UCSD-AML1 (cell line): ENCODE results near the gene CACNB4.

Experiments used
- DNase-seq: peaks from one replicate; lab custom pipeline; 2025; ENCODE audit not compliant: unreplicated experiment; lab: John Stamatoyannopoulos, UW

The CACNB4 gene

DNA sequence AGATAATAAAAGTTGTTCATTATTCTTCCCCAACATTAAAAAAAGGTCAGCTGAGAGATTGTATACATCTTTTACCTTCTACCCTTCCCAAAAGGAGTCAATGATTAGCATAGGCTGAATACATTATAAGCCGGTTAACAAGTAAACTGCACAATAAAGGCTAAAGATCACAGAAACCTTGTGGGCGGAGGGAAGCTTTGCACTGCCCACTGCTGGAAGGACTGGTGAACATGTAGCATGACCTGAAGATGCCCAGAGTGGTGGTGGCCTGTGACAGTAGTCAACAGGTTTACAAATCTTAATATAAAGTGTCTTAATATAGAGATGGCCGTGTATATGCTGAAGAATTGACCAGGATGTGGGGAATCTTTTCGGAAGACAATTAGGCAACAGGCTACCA is 306.3 kb downstream of the CACNB4 start:
- peak; percentile 13 for DNase-seq

DNA sequence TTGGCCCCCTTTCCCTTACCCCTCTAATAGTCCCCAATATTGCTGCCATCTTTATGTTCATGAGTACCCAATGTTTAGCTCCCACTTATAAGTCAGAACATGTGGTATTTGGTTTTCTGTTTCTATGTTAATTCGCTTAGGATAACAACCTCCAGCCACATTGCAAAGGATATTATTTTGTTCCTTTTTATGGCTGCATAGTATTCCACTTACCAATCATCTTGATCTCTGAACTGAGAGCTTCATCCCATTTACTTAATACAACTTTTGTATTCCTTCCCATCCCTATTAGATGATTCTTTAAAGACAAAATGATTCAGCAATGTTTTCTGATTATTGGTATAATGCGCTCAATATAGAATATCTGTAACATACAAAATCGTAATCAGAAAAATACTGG is 307.3 kb downstream of the CACNB4 start:
- no peak for DNase-seq

DNA sequence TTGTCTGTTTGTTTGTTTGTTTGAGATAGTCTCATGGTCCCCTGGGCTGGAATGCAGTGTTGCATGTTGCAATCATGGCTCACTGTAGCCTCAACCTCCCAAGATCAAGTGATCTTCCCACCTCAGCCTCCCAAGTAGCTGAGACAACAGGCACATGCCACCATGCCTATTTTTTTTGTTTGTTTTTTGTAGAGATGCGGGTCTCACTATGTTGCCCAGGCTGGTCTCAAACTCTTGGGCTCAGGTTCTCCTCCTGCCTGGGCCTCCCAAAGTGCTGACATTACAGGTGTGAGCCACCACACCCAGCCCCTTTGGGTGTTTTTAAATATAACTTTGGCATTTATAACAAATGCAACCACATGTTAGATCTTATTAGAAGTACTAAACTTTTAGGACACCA is 308.2 kb downstream of the CACNB4 start:
- no peak for DNase-seq

DNA sequence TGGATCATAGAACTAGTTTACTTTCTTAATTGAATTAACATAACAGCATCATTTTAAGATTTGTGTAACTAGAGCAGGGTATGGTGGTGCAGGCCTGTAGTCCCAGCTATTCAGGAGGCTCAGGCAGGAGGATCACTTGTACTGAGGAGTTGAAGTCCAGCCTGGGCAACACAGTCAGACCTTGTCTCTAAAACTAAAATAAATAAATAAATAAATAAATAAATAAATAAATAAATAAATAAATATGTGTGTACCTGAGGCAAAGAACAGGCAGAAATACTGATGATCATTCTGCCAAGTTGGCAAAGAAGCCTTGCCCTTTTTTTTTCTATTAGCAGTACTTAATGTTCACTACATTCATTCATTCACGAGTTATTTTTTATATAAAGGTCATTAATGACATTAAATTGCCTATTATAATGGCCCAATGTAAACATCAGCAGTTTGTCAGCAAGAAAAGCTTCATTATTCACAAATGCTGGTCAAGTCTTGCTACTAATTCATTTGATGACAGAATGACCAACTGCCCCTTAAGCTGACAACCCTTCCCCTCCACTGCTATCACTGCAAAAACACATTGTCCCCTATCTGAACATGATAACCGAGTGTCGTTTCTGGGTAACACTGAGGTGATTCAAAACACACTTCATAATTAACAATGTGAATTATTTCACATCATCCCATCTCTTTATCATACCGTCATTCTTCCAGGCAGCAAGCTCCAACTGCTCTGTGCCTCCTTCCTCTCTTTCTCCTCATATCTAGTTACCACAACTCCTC is 309.6 kb downstream of the CACNB4 start:
- no peak for DNase-seq

DNA sequence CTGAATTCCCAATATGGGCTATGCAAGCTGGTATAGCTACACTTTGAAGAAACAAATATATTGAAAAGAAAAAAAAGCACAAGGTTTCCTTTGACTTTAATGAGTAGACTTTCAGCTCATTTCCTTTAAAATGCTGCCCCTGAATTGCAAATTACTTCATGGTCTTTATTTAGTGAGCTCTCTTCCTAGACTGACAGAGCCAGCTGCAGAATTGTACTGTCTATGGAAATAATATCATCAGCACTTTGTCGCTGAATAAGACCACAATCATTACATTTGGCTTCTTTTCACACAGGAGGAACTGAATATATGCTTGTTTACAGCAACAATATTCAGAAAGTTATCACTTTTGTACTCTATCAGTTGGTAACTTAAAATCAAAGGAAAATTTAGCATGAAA is 312.4 kb downstream of the CACNB4 start:
- DNase-seq: no peak

DNA sequence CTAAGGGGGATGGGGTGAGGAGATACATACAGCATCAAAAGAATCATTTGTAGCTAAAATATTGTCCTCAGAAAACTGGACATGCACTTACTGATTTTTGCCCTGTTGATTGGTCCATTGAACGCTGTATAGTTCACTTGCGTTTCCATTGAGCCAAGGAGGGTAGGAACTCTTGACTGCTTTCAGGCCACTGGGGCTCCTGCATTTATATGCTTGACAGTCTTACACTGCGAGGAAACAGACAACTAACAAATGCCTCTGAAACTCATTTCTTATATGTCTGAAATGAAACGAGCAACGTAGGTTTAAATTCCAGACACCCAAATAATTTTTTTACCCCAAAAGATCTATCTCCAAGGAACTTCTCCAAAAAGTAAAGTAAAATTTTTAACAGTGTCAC is 312.8 kb downstream of the CACNB4 start:
- no peak for DNase-seq

DNA sequence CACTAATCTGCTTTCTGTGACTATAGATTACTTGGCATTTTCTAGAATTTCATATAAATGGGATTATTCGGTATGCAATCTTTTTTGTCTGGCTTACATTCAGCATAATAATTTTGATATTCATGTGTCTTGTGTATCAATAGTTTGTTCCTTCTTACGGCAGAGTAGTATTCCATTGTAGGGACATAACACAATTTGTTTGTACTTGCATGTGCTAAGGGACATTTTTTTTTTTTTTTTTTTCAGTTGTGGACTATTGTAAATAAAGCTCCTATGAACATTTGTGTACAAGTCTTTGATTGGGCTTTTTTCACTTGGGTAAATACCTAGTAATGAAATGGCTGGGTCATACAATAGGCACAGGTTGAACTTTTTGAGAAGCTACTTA is 315.7 kb downstream of the CACNB4 start:
- no peak for DNase-seq
